Epithelial cell of esophagus (primary cell): Measurements from ENCODE around the gene HIRA.

Experiments
- DNase-seq: peaks from one replicate; pipeline ENCODE4 v3.0.0; 2010; ENCODE audit warnings: low read depth
- H3K4me3 ChIP-seq: 2 replicates; pipeline ENCODE4 v1.5.1; 2011; ENCODE audit warnings: mild to moderate bottlenecking, low read length, control low read depth
- CTCF ChIP-seq: IDR thresholded peaks from 2 replicates; pipeline ENCODE4 v1.5.1; 2011; ENCODE audit warnings: low read depth, mild to moderate bottlenecking, low read length, control low read depth, inconsistent platforms; ENCODE audit not compliant: insufficient read depth; ENCODE audit errors: missing control alignments

HIRA gene

DNA sequence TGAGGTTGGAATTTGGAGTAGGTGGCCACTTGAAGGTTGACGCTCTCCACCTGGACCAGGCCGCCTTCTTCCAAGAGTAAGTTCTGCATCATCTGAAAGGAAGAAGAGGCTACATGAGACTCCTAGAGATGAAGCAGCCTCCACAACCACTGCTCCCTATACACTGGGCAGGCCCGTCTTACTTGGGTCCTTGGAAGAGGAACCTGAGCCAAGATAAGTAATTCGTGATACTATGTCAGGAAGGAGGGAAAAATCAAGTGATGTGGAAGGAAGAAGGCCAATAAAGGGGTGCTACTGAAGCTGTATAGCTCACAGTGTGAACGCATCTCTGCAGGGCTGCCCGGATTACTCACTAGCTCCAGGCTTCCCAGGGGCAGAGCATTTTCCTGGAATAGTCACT, 36.4 kb upstream of the HIRA start:
- H3K4me3 ChIP-seq = no peak overlapping the region
- no peak for TF ChIP-seq CTCF
- no peak for DNase-seq

GRCh38 chr22:19466848-19467752, 35.6 kb upstream of the HIRA start:
- no peak for DNase-seq
- TF ChIP-seq CTCF = no peak
- no peak overlapping the region for H3K4me3 ChIP-seq

- no peak for TF ChIP-seq CTCF
- no peak for DNase-seq
- no peak overlapping the region for H3K4me3 ChIP-seq
Measured at GRCh38 chr22:19466126-19466716, 34.7 kb upstream of the HIRA start.

- no peak for TF ChIP-seq CTCF
- DNase-seq = no peak
- H3K4me3 ChIP-seq = no peak overlapping the region
Measured at GRCh38 chr22:19464975-19465374, 33.4 kb upstream of the HIRA start.

- no peak overlapping the region for H3K4me3 ChIP-seq
- TF ChIP-seq CTCF = no peak
- no peak for DNase-seq
Measured at GRCh38 chr22:19464546-19464945, 33.0 kb upstream of the HIRA start.

GRCh38 chr22:19463491-19464469, 32.2 kb upstream of the HIRA start:
- no peak overlapping the region for H3K4me3 ChIP-seq
- TF ChIP-seq CTCF = no peak
- no peak for DNase-seq
